CD14-positive monocyte (primary cell): ENCODE results near the gene CFAP53. TPM values are rescaled to one million over a fixed set of nuclear protein-coding genes. Genes with fewer than 3 reads are reported as not detected.

Experiments
- DNase-seq, 3 donors: peaks; one replicate each; pipeline ENCODE4 v3.0.0-alpha.2; 2011 to 2022
- H2AFZ ChIP-seq: 2 replicates; pipeline ENCODE4 v1.6.0; 2012; ENCODE audit warnings: mild to moderate bottlenecking, low read depth, low read length, inconsistent platforms; ENCODE audit not compliant: insufficient read depth, poor library complexity, severe bottlenecking
- H3K27ac ChIP-seq, 2 donors: 1 replicate in 1 of 2; 2 replicates in 1 of 2; pipeline ENCODE4 v1.5.1; 2012 to 2013; ENCODE audit warnings: low read length in 2 of 2, control low read depth in 1 of 2, inconsistent platforms in 1 of 2, low read depth in 1 of 2, mild to moderate bottlenecking in 1 of 2
- H3K27me3 ChIP-seq, 2 donors: one replicate each; pipeline versions ENCODE4 v1.6.0 to v1.6.1; 2011 to 2013; ENCODE audit warnings: low read length in 2 of 2; ENCODE audit not compliant: control insufficient read depth in 2 of 2, insufficient read depth in 2 of 2
- H3K36me3 ChIP-seq, 2 donors: replicated peaks in 1 of 2; 1 replicate in 1 of 2; 2 replicates in 1 of 2; pipeline versions ENCODE4 v1.5.1 to v1.6.1; 2012 to 2013; ENCODE audit warnings: low read length in 2 of 2, control low read depth in 1 of 2, inconsistent platforms in 1 of 2, mild to moderate bottlenecking in 1 of 2; ENCODE audit not compliant: insufficient read depth in 2 of 2, control insufficient read depth in 1 of 2
- H3K4me1 ChIP-seq, 2 donors: 1 replicate in 1 of 2; 2 replicates in 1 of 2; pipeline versions ENCODE4 v1.5.1 to v1.6.1; 2012 to 2013; ENCODE audit warnings: low read length in 2 of 2, control low read depth in 1 of 2, inconsistent platforms in 1 of 2, mild to moderate bottlenecking in 1 of 2, moderate library complexity in 1 of 2; ENCODE audit not compliant: insufficient read depth in 2 of 2, control insufficient read depth in 1 of 2
- H3K4me2 ChIP-seq: replicated peaks from 2 replicates; pipeline ENCODE3; 2012; ENCODE audit warnings: low read length, moderate library complexity, mild to moderate bottlenecking; ENCODE audit not compliant: poor library complexity, severe bottlenecking; ENCODE audit errors: extremely low read depth
- H3K4me3 ChIP-seq, 3 experiments: fragments of 200-600 bp in 1 of 3; sonication (generic) in 1 of 3; replicated peaks in 1 of 3; 1 replicate in 2 of 3; 2 replicates in 1 of 3; pipeline ENCODE4 v1.5.1; 2011 to 2013; ENCODE audit warnings: low read length in 3 of 3, mild to moderate bottlenecking in 3 of 3, control low read depth in 2 of 3, low read depth in 2 of 3, inconsistent platforms in 1 of 3, moderate library complexity in 1 of 3
- H3K79me2 ChIP-seq: 2 replicates; pipeline ENCODE4 v1.6.0; 2012; ENCODE audit warnings: mild to moderate bottlenecking, control low read depth, inconsistent platforms, low read length, moderate library complexity; ENCODE audit not compliant: insufficient read depth
- H3K9ac ChIP-seq: 2 replicates; pipeline ENCODE4 v1.6.0; 2017; ENCODE audit warnings: low read length, mild to moderate bottlenecking; ENCODE audit not compliant: insufficient read depth, poor library complexity, severe bottlenecking
- H3K9me3 ChIP-seq, 2 donors: replicated peaks in 1 of 2; 1 replicate in 1 of 2; 2 replicates in 1 of 2; pipeline versions ENCODE4 v1.5.1 to v1.6.1; 2012 to 2013; ENCODE audit warnings: low read length in 2 of 2, control low read depth in 1 of 2; ENCODE audit not compliant: control insufficient read depth in 1 of 2, insufficient read depth in 1 of 2
- H4K20me1 ChIP-seq: 2 replicates; pipeline ENCODE4 v1.6.0; 2012; ENCODE audit warnings: mild to moderate bottlenecking, low read length, control low read depth, moderate library complexity; ENCODE audit not compliant: insufficient read depth
- H3K27ac Mint-ChIP-seq, 7 donors: one replicate each; pipeline ENCODE4 v1.8.0; 2020; ENCODE audit warnings: mild to moderate bottlenecking in 7 of 7, mixed read lengths in 7 of 7, moderate library complexity in 6 of 7, inconsistent platforms in 2 of 7
- H3K27me3 Mint-ChIP-seq, 3 donors: one replicate each; pipeline ENCODE4 v1.8.0; 2021 to 2022; ENCODE audit warnings: low read depth in 3 of 3, mild to moderate bottlenecking in 3 of 3, mixed read lengths in 3 of 3, moderate library complexity in 3 of 3, inconsistent platforms in 1 of 3
- H3K36me3 Mint-ChIP-seq, 2 donors: one replicate each; pipeline ENCODE4 v1.8.0; 2020; ENCODE audit warnings: mixed read lengths in 2 of 2, inconsistent platforms in 1 of 2, mild to moderate bottlenecking in 1 of 2
- H3K4me1 Mint-ChIP-seq: one replicate; pipeline ENCODE4 v1.8.0; 2020; ENCODE audit warnings: mild to moderate bottlenecking, mixed read lengths
- H3K4me3 Mint-ChIP-seq, 2 donors: one replicate each; pipeline ENCODE4 v1.8.0; 2020; ENCODE audit warnings: mild to moderate bottlenecking in 2 of 2, mixed read lengths in 2 of 2, moderate library complexity in 1 of 2
- H3K9me3 Mint-ChIP-seq, 7 donors: one replicate each; pipeline ENCODE4 v1.8.0; 2020 to 2022; ENCODE audit warnings: mixed read lengths in 7 of 7, mild to moderate bottlenecking in 6 of 7, moderate library complexity in 6 of 7, inconsistent platforms in 2 of 7
- CTCF ChIP-seq: fragments of 200-600 bp; IDR thresholded peaks from one replicate; pipeline ENCODE4 v1.8.0; 2022; ENCODE audit warnings: antibody characterized with exemption, mild to moderate bottlenecking
- WGBS: methylation state at CpG from one replicate; pipeline ENCODE4 v1.1.5; 2013; ENCODE audit warnings: missing lambda C conversion rate; ENCODE audit not compliant: insufficient coverage; 5-methylcytosine and 5-hydroxymethylcytosine counted together
- intact Hi-C, 2 donors: fragments of 100-400 bp; cut with micrococcal nuclease; formaldehyde crosslinking; loops; one replicate each; pipeline versions ENCODE4 v1.15.0 to v1.15.1; 2023
- polyA plus RNA-seq, 3 donors: library from polyadenylated mRNA; depleted of rRNA in 1 of 3; unstranded in 2 of 3; stranded (reverse) in 1 of 3; fragments of 300-500 nt in 2 of 3; fragments of >200 nt in 1 of 3; fragmentation: Illumina TruSeq in 2 of 3; gene quantifications; 1 replicate in 2 of 3; 2 replicates in 1 of 3; pipeline ENCODE4 v1.2.3, GENCODE V29; 2012 to 2021

Gene CFAP53
- polyA plus RNA-seq, 3 donors, result 0.08 to 0.14 TPM; not detected in 1

GRCh38 chr18:50195689-50196088 lies 70.6 kb downstream of the CFAP53 start:
- H3K4me1 ChIP-seq, result peaks cover 2 to 11% of the 10 kb centered on the region in 2 donors
- H3K27ac ChIP-seq, result no peak overlapping the region
- peaks cover 54 to 66% of the 10 kb centered on the region in 2 donors for H3K27me3 ChIP-seq
- H3K9ac ChIP-seq, result no peak overlapping the region
- no peaks in the 10 kb centered on the region for H3K36me3 ChIP-seq
- no peak overlapping the region for H3K4me2 ChIP-seq
- peaks cover 0 to 13% of the 10 kb centered on the region in 2 donors for H3K9me3 ChIP-seq
- no peak for DNase-seq
- H3K79me2 ChIP-seq, result no peaks in the 10 kb centered on the region
- peaks cover 63 to 79% (median 68%) of the 10 kb centered on the region in 3 donors for H3K27me3 Mint-ChIP-seq
- no peak overlapping the region for H2AFZ ChIP-seq
- peaks cover 0 to 10% (median 7%) of the 10 kb centered on the region in 7 donors for H3K9me3 Mint-ChIP-seq
- no peaks in the 10 kb centered on the region for H4K20me1 ChIP-seq
- H3K4me3 Mint-ChIP-seq, result peak overlapping the region in 1 of 2 donors; percentile 56
- H3K4me1 Mint-ChIP-seq, result peaks cover 9% of the 10 kb centered on the region
- intact Hi-C loops, result no loop called here
- TF ChIP-seq CTCF, result no peak
- H3K36me3 Mint-ChIP-seq, result peaks cover 0 to 3% of the 10 kb centered on the region in 2 donors
- H3K4me3 ChIP-seq, result no peak overlapping the region
- H3K27ac Mint-ChIP-seq, result no peak overlapping the region
- WGBS, result 38% methylated on average over 7 of the region's 10 CpGs

DNA sequence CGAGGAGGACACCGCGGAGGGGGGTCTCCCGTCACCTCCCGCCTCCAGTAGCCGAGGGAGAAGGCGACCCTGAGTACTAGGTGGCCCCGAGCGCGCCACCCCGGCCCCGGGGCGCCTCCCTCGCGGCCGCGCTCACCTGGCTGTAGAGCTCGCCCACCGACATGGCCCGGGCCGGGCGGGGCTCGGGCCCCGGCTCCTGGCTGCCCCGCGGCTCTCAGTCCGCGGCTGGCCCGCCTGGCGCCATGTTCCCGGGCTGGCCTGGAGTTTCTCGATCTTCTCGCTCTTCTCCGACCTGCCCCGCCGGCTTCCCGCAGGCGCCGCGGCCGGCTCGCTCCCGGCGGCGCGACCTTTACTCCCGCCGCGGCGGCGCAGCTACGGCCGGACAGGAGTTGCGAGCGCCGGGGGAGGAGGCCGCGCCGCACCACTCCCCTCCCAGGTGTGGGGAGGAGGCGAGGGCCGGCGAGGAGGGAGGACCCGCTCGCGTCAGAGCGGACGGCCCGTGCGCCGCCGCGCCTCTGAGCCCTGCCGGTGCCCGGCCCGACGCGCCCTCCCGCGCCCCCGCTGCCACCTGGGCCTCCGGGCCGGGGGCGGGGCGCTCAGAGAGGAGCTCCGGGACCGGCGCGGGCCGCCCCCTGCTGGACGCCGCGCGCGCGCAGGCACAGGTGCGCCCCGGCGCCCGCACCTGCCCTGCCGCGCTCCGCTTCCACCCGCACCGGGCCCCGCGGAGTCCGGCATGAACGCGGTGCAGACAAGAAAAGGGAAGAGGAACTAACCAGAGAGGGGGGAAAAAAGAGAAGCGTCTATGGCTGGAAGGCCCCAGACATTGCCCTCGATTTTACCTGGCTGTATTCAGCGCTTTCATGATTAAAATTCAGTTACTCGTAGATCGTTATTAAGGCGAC lies 71.4 kb downstream of the CFAP53 start, which contains the start of gene MYO5B:
Gene MYO5B (minus strand): TSS at position 517 of the 902 bp plus-strand sequence. CDS start 354 bp downstream, at position 163.
- under 1% methylated on average over 104 of the region's 115 CpGs for WGBS
- peaks cover 57 to 71% of the 10 kb centered on the region in 2 donors for H3K27me3 ChIP-seq
- peak within 1 kb of the TSS; percentile 55 for H3K4me2 ChIP-seq
- Mint-ChIP-seq H3K9me3 (peaks cover 0 to 8% (median 5%) of the 10 kb centered on the region in 7 donors), H3K4me1 (peaks cover 9% of the 10 kb centered on the region), H3K27ac (peak within 1 kb of the TSS in 1 of 7 donors; percentile 66), H3K36me3 (peaks cover 0 to 3% of the 10 kb centered on the region in 2 donors), H3K4me3 (peak within 1 kb of the TSS in 1 of 2 donors; percentile 79), H3K27me3 (peaks cover 66 to 78% (median 66%) of the 10 kb centered on the region in 3 donors)
- no peak within 1 kb of the TSS for H3K9ac ChIP-seq
- peak within 1 kb of the TSS; percentile 21 for H2AFZ ChIP-seq
- no peaks in the 10 kb centered on the region for H3K79me2 ChIP-seq
- H3K4me1 ChIP-seq, result peaks cover 2 to 11% of the 10 kb centered on the region in 2 donors
- TF ChIP-seq CTCF, result no peak
- DNase-seq, result peak in 2 of 3 donors; percentile 1 to 7
- no peaks in the 10 kb centered on the region for H4K20me1 ChIP-seq
- H3K9me3 ChIP-seq, result peaks cover 0 to 13% of the 10 kb centered on the region in 2 donors
- H3K4me3 ChIP-seq, result peak within 1 kb of the TSS in 1 of 3 experiments; percentile 47
- intact Hi-C loops, result no loop called here
- H3K27ac ChIP-seq, result no peak within 1 kb of the TSS
- H3K36me3 ChIP-seq, result no peaks in the 10 kb centered on the region
